Measurements from ENCODE around the gene ERP29. TPM values are rescaled to one million over a fixed set of nuclear protein-coding genes. Genes with fewer than 3 reads are reported as not detected.

The ERP29 gene
- total RNA-seq, 1 experiment from 2014 or later = 97.2 TPM

GRCh38 chr12:112013601-112014402, 576 bp downstream of the ERP29 start:
- H3K4me2 ChIP-seq (ENCODE audit: low read length) = peak overlapping the region; percentile 85
- peaks cover 11% of the 10 kb centered on the region for H3K36me3 ChIP-seq (ENCODE audit: low read depth, low read length)
- H3K4me3 ChIP-seq (ENCODE audit: low read length) = peak overlapping the region; percentile 92
- ChIA-PET POLR2A (ENCODE audit: unreplicated experiment) (interaction anchor here (0.5 to 0.6 kb wide), 2 partner anchors 59 to 69 kb away, joined by 4 to 11 read pairs; no protein-coding TSS in a partner anchor), CTCF (interaction anchor here (0.6 to 1.4 kb wide), 2 partner anchors 69 to 1262 kb away, joined by 4 to 15 read pairs; no protein-coding TSS in a partner anchor)
- peaks cover 15% of the 10 kb centered on the region for H3F3A ChIP-seq (ENCODE audit: low read length, unreplicated experiment)
- H4K20me1 ChIP-seq (ENCODE audit: low read length) = peaks cover 26% of the 10 kb centered on the region
- BruUV-seq (replicated peaks) = no TSS peak
- H3K79me2 ChIP-seq (ENCODE audit: low read length) = peaks cover 70% of the 10 kb centered on the region
- DNase-seq (peak; percentile 84), ATAC-seq (peak; percentile 39)
- H3K4me1 ChIP-seq (ENCODE audit: insufficient read depth, low read length) = peaks cover 44% of the 10 kb centered on the region
- intact Hi-C loops (cut with micrococcal nuclease) = loop anchor here (1.0 to 10.0 kb wide), 4 partner anchors 69 to 371 kb away; partner anchors contain the start of genes HECTD4 and MAPKAPK5
- H3K27me3 ChIP-seq (ENCODE audit: low read length) = no peaks in the 10 kb centered on the region
- no peak for TF ChIP-seq CTCF (conservative IDR thresholded peaks at IDR 0.05; ENCODE audit: low read depth, low read length)
- TF ChIP-seq EZH2phosphoT487 (IDR thresholded peaks at IDR 0.05; ENCODE audit: borderline replicate concordance, low read length) = no peak
- no peak for TF ChIP-seq EZH2 (IDR thresholded peaks at IDR 0.05; ENCODE audit: low read length, unreplicated experiment)
- H2AFZ ChIP-seq (ENCODE audit: low read length) = peak overlapping the region; percentile 91
- peak overlapping the region; percentile 86 for H3K9ac ChIP-seq (ENCODE audit: low read length)
- H3K27ac ChIP-seq (ENCODE audit: low read length) = peak overlapping the region; percentile 67
- H3K9me3 ChIP-seq (ENCODE audit: low read length) = no peaks in the 10 kb centered on the region
- H3K9me2 ChIP-seq (replicated peaks; ENCODE audit: low read length) = no peaks in the 10 kb centered on the region

DNA sequence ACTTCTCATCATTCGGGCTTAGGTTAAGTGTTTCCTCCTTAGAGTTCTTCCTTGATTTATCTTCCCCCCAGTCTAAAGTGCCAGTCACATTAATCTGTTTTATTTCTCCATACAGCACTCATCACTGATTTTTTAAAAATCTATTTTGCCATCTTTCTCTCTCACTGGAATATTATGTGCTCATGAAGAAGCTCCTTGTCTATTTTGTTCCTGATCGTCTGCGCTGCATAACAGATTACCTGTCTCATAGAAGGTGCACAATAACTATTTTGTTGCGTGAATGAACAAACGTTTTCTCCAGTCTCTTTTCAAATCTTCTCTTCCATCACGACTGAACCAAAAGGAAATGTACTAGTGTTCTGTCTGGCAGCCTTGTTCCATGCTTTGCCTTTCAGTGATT, 2.7 kb downstream of the ERP29 start:
- Histone ChIP-seq H3K9me3 (ENCODE audit: low read length) (no peaks in the 10 kb centered on the region), H3K9ac (ENCODE audit: low read length) (no peak overlapping the region), H3K4me1 (ENCODE audit: insufficient read depth, low read length) (peaks cover 55% of the 10 kb centered on the region), H2AFZ (ENCODE audit: low read length) (no peak overlapping the region), H3K4me3 (ENCODE audit: low read length) (no peak overlapping the region), H4K20me1 (ENCODE audit: low read length) (peaks cover 41% of the 10 kb centered on the region), H3K79me2 (ENCODE audit: low read length) (peaks cover 87% of the 10 kb centered on the region), H3F3A (ENCODE audit: low read length, unreplicated experiment) (peaks cover 15% of the 10 kb centered on the region), H3K27me3 (ENCODE audit: low read length) (no peaks in the 10 kb centered on the region), H3K9me2 (replicated peaks; ENCODE audit: low read length) (no peaks in the 10 kb centered on the region), H3K27ac (ENCODE audit: low read length) (no peak overlapping the region), H3K4me2 (ENCODE audit: low read length) (no peak overlapping the region), H3K36me3 (ENCODE audit: low read depth, low read length) (peaks cover 21% of the 10 kb centered on the region)
- no TSS peak for BruUV-seq (replicated peaks)
- ATAC-seq (no peak), DNase-seq (no peak)
- TF ChIP-seq EZH2 (IDR thresholded peaks at IDR 0.05; ENCODE audit: low read length, unreplicated experiment) (no peak), EZH2phosphoT487 (IDR thresholded peaks at IDR 0.05; ENCODE audit: borderline replicate concordance, low read length) (no peak), CTCF (conservative IDR thresholded peaks at IDR 0.05; ENCODE audit: low read depth, low read length) (no peak)
- POLR2A ChIA-PET (ENCODE audit: unreplicated experiment) = no interaction called here
- intact Hi-C loops (cut with micrococcal nuclease) = loop anchor here (2.0 to 10.0 kb wide), 2 partner anchors 71 to 369 kb away; partner anchors contain the start of gene HECTD4
- CTCF ChIA-PET = no interaction called here

GRCh38 chr12:112017041-112017440, 3.8 kb downstream of the ERP29 start:
- ChIA-PET POLR2A (ENCODE audit: unreplicated experiment) (no interaction called here), CTCF (no interaction called here)

More at GRCh38 chr12:112017041-112017440, 3.8 kb downstream of the ERP29 start:
- Histone ChIP-seq H3K79me2 (ENCODE audit: low read length) (peaks cover 84% of the 10 kb centered on the region), H3K36me3 (ENCODE audit: low read depth, low read length) (peaks cover 24% of the 10 kb centered on the region), H3K27me3 (ENCODE audit: low read length) (no peaks in the 10 kb centered on the region), H3K4me3 (ENCODE audit: low read length) (no peak overlapping the region), H3K9me3 (ENCODE audit: low read length) (no peaks in the 10 kb centered on the region), H4K20me1 (ENCODE audit: low read length) (peaks cover 41% of the 10 kb centered on the region), H3K27ac (ENCODE audit: low read length) (no peak overlapping the region), H3K9me2 (replicated peaks; ENCODE audit: low read length) (no peaks in the 10 kb centered on the region), H3K9ac (ENCODE audit: low read length) (no peak overlapping the region), H3K4me1 (ENCODE audit: insufficient read depth, low read length) (peaks cover 49% of the 10 kb centered on the region), H3F3A (ENCODE audit: low read length, unreplicated experiment) (peaks cover 15% of the 10 kb centered on the region), H3K4me2 (ENCODE audit: low read length) (no peak overlapping the region), H2AFZ (ENCODE audit: low read length) (no peak overlapping the region)
- TF ChIP-seq EZH2phosphoT487 (IDR thresholded peaks at IDR 0.05; ENCODE audit: borderline replicate concordance, low read length) (no peak), CTCF (conservative IDR thresholded peaks at IDR 0.05; ENCODE audit: low read depth, low read length) (no peak), EZH2 (IDR thresholded peaks at IDR 0.05; ENCODE audit: low read length, unreplicated experiment) (no peak)
- BruUV-seq (replicated peaks) = no TSS peak
- DNase-seq (peak; percentile 63), ATAC-seq (no peak)
- intact Hi-C loops (cut with micrococcal nuclease) = loop anchor here (10.0 kb wide), 1 partner anchor 368 kb away; the partner anchor contains the start of gene HECTD4

Measured in PC-3 (cell line).